Measurements from ENCODE around the gene MME.

- TF ChIP-seq POLR2AphosphoS5 (IDR thresholded peaks at IDR 0.05; ENCODE audit: low read depth, low read length) (no peak), TAF1 (IDR thresholded peaks at IDR 0.05; ENCODE audit: borderline replicate concordance, insufficient read depth, low read length) (no peak), FOXP2 (optimal IDR thresholded peaks at IDR 0.05; ENCODE audit: borderline replicate concordance, extremely low read depth, extremely low read length, insufficient read depth) (no peak)
Observed at GRCh38 chr3:155196131-155197021, 116.3 kb downstream of the MME start.

Data from PFSK-1 (cell line).